T-cell (primary cell): ENCODE results near the gene BRD3. TPM values are rescaled to one million over a fixed set of nuclear protein-coding genes. Genes with fewer than 3 reads are reported as not detected.

ENCODE experiments used
- ATAC-seq, 4 experiments: fragments of 200-7000 bp in 3 of 4; fragments of 150-1000 bp in 1 of 4; cut with Tn5 transposase; replicated peaks in 1 of 4; 1 replicate in 3 of 4; 2 replicates in 1 of 4; pipeline ENCODE4 v1.10.0; 2021; ENCODE audit warnings: moderate library complexity in 3 of 4, mild to moderate bottlenecking in 2 of 4, moderate number of reproducible peaks in 1 of 4
- CTCF ChIA-PET, 2 donors: fragments of 300-600 bp; sonication (Branson Sonifier 250); formaldehyde crosslinking; loops; one replicate each; lab custom pipeline; 2022; ENCODE audit warnings: antibody characterized with exemption in 2 of 2; lab: Charles Lee
- POLR2A ChIA-PET, 2 donors: fragments of 300-600 bp; sonication (Branson Sonifier 250); formaldehyde crosslinking; loops; one replicate each; lab custom pipeline; 2022; ENCODE audit warnings: antibody characterized with exemption in 2 of 2; lab: Charles Lee
- DNase-seq, 35 experiments: peaks; one replicate each; pipeline versions ENCODE4 v3.0.0 to v3.0.0-alpha.2; 2013 to 2023
- H3K27ac ChIP-seq: one replicate; pipeline ENCODE4 v1.5.1; 2013; ENCODE audit warnings: low read length
- H3K27me3 ChIP-seq, 2 experiments: replicated peaks in 1 of 2; 1 replicate in 1 of 2; 2 replicates in 1 of 2; pipeline versions ENCODE4 v1.6.1 to v1.7.0; 2013; ENCODE audit warnings: low read length in 1 of 2, mixed read lengths in 1 of 2; ENCODE audit not compliant: control insufficient read depth in 2 of 2, insufficient read depth in 2 of 2; ENCODE audit errors: extremely low read depth in 1 of 2
- H3K36me3 ChIP-seq, 2 donors: 1 replicate in 1 of 2; 2 replicates in 1 of 2; pipeline versions ENCODE4 v1.6.1 to v1.7.0; 2013; ENCODE audit warnings: low read length in 1 of 2; ENCODE audit not compliant: control insufficient read depth in 2 of 2, insufficient read depth in 1 of 2; ENCODE audit errors: extremely low read depth in 1 of 2
- H3K4me1 ChIP-seq, 2 experiments: 1 replicate in 1 of 2; 2 replicates in 1 of 2; pipeline versions ENCODE4 v1.6.1 to v1.7.0; 2013; ENCODE audit warnings: low read length in 2 of 2, mixed read lengths in 1 of 2; ENCODE audit not compliant: insufficient read depth in 2 of 2, control insufficient read depth in 1 of 2; ENCODE audit errors: extremely low read depth in 1 of 2
- H3K4me3 ChIP-seq, 2 donors: 1 replicate in 1 of 2; 2 replicates in 1 of 2; pipeline versions ENCODE4 v1.5.1 to v1.7.0; 2013; ENCODE audit warnings: mild to moderate bottlenecking in 2 of 2, low read length in 1 of 2, moderate library complexity in 1 of 2; ENCODE audit not compliant: control insufficient read depth in 1 of 2; ENCODE audit errors: extremely low read depth in 1 of 2
- H3K9me3 ChIP-seq: 2 replicates; pipeline ENCODE4 v1.7.0; 2013
- H3K27ac Mint-ChIP-seq, 2 donors: one replicate each; pipeline ENCODE4 v1.8.0; 2020 to 2021; ENCODE audit warnings: mild to moderate bottlenecking in 2 of 2, mixed read lengths in 2 of 2
- H3K27me3 Mint-ChIP-seq, 2 donors: one replicate each; pipeline ENCODE4 v1.8.0; 2021 to 2022; ENCODE audit warnings: mixed read lengths in 2 of 2
- H3K36me3 Mint-ChIP-seq: one replicate; pipeline ENCODE4 v1.8.0; 2021; ENCODE audit warnings: mixed read lengths
- H3K4me1 Mint-ChIP-seq, 3 donors: one replicate each; pipeline ENCODE4 v1.8.0; 2020 to 2022; ENCODE audit warnings: mixed read lengths in 3 of 3, mild to moderate bottlenecking in 1 of 3
- H3K4me3 Mint-ChIP-seq, 3 donors: one replicate each; pipeline ENCODE4 v1.8.0; 2020 to 2022; ENCODE audit warnings: mild to moderate bottlenecking in 3 of 3, mixed read lengths in 3 of 3, moderate library complexity in 3 of 3
- H3K9me3 Mint-ChIP-seq, 3 donors: one replicate each; pipeline ENCODE4 v1.8.0; 2020 to 2022; ENCODE audit warnings: mixed read lengths in 3 of 3
- WGBS: methylation state at CpG from one replicate; pipeline ENCODE4 v1.1.5; 2013; ENCODE audit warnings: missing lambda C conversion rate; ENCODE audit not compliant: insufficient coverage; 5-methylcytosine and 5-hydroxymethylcytosine counted together
- total RNA-seq, 35 experiments: library from RNA in 6 of 35; stranded (reverse) in 6 of 35; fragments of 120-200 nt in 1 of 35; gene quantifications; one replicate each; pipeline versions ENCODE4 v1.2.1 to v1.2.4 and lab custom pipeline; 2013 to 2026

BRD3 gene
- total RNA-seq, 5 donors from 2014 or later (not counting 1 experiment from before 2014, with no cell fraction given) = 33.7 to 63.7 (median 58.2) TPM

DNA sequence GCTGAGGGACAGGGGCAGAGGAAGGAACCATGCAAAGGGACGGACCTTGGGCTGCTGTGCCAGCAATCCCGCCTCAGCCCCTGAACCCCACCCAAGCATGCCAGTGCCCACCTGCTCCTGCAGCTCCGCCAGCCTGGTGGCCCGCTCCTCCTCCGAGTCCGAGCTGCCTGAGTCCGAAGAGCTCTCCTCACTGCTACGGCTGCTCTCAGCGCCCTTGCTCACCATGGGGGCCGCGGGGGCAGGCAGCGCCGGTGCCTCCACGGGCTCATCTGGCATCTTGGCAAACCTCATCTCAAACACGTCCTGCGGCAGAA lies 26.2 kb downstream of the BRD3 start:
- Mint-ChIP-seq H3K36me3 (peaks cover 44% of the 10 kb centered on the region), H3K4me1 (no peaks in the 10 kb centered on the region), H3K27ac (no peak overlapping the region), H3K9me3 (peaks cover 5 to 14% (median 6%) of the 10 kb centered on the region in 3 donors), H3K27me3 (no peaks in the 10 kb centered on the region), H3K4me3 (no peak overlapping the region)
- H3K4me1 ChIP-seq = no peaks in the 10 kb centered on the region
- DNase-seq (no peak), ATAC-seq (no peak)
- CTCF ChIA-PET = no interaction called here
- no peak overlapping the region for H3K4me3 ChIP-seq
- no peaks in the 10 kb centered on the region for H3K27me3 ChIP-seq
- POLR2A ChIA-PET = no interaction called here
- H3K36me3 ChIP-seq = peaks cover 26 to 53% of the 10 kb centered on the region in 2 donors
- no peaks in the 10 kb centered on the region for H3K9me3 ChIP-seq
- H3K27ac ChIP-seq = no peak overlapping the region
- WGBS = 99% methylated on average over 16 of the region's 16 CpGs

DNA sequence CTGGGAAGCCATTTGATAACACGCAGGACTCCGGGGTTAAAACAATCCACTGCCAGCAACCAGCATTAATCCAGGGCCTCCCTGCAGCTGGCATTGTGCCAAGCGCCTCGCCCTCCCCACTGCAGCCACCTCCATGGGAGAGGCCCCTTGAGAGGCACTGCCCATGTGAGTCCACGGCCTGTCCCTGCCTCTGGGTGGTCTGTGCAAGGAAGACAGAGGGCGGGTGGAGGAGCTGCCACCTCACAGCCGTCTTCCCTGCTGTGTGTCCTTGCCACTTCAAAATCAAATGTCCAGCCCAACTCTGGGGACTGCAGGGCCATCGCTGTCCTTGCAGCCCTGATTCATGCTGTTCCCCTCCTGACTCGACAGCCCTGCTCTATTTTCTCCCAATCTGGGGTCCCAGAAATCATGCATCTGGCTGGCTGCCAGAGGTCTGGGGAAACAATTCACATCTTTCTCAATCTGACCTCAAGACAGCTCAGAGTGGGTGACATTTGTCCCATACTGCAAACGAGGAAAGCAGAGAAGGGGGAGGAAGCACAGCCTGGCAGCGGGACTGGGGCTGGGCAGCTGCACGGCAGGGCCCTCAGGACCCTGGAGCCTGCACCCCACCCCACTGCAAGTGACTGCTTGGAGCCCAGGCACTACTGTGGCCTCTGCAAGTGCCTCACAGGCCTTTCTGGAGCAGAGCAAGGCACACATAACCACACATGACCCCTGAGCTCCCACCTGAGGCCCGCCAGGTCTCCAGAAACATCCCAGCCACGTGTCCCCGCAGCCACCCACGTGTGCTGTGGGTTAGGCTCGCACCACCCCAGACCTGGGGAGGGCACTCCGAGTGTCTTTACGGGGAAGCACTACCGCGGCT lies 26.8 kb downstream of the BRD3 start:
- Mint-ChIP-seq H3K36me3 (peaks cover 50% of the 10 kb centered on the region), H3K27ac (no peak overlapping the region), H3K9me3 (peaks cover 5 to 14% (median 6%) of the 10 kb centered on the region in 3 donors), H3K4me1 (no peaks in the 10 kb centered on the region), H3K4me3 (no peak overlapping the region), H3K27me3 (no peaks in the 10 kb centered on the region)
- H3K9me3 ChIP-seq = no peaks in the 10 kb centered on the region
- WGBS = 89% methylated on average over 15 of the region's 21 CpGs
- H3K27ac ChIP-seq = no peak overlapping the region
- POLR2A ChIA-PET = no interaction called here
- peaks cover 27 to 55% of the 10 kb centered on the region in 2 donors for H3K36me3 ChIP-seq
- H3K4me1 ChIP-seq = no peaks in the 10 kb centered on the region
- ATAC-seq (no peak), DNase-seq (no peak)
- H3K4me3 ChIP-seq = no peak overlapping the region
- no peaks in the 10 kb centered on the region for H3K27me3 ChIP-seq
- CTCF ChIA-PET = no interaction called here

DNA sequence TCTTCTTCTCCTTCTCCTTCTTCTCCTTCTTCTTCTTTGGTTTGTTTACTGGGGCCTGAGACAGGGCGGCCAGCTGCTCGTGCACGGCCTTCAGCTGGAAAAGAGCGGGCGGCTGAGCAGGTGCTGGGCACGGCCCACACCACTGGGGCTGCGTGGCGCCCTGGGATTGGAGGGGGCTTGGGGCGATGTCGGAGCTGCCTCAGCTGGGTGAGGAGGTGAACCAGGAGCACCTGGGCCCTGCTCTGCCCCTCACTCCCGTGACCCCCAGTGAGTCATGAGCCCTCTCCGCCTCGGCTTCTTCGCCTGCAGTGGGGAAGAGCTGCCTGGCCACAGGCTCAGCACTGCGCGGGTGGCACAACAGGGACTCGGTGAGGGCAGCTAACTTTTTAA lies 27.7 kb downstream of the BRD3 start:
- Mint-ChIP-seq H3K36me3 (peaks cover 54% of the 10 kb centered on the region), H3K9me3 (peaks cover 5 to 14% (median 6%) of the 10 kb centered on the region in 3 donors), H3K27ac (no peak overlapping the region), H3K4me1 (no peaks in the 10 kb centered on the region), H3K4me3 (no peak overlapping the region), H3K27me3 (no peaks in the 10 kb centered on the region)
- H3K27me3 ChIP-seq = no peaks in the 10 kb centered on the region
- H3K4me1 ChIP-seq = no peaks in the 10 kb centered on the region
- no peak for DNase-seq
- H3K4me3 ChIP-seq = no peak overlapping the region
- H3K36me3 ChIP-seq = peaks cover 35 to 56% of the 10 kb centered on the region in 2 donors
- ATAC-seq = no peak
- no peak overlapping the region for H3K27ac ChIP-seq
- ChIA-PET POLR2A (no interaction called here), CTCF (no interaction called here)
- 98% methylated on average over 17 of the region's 17 CpGs for WGBS
- no peaks in the 10 kb centered on the region for H3K9me3 ChIP-seq

DNA sequence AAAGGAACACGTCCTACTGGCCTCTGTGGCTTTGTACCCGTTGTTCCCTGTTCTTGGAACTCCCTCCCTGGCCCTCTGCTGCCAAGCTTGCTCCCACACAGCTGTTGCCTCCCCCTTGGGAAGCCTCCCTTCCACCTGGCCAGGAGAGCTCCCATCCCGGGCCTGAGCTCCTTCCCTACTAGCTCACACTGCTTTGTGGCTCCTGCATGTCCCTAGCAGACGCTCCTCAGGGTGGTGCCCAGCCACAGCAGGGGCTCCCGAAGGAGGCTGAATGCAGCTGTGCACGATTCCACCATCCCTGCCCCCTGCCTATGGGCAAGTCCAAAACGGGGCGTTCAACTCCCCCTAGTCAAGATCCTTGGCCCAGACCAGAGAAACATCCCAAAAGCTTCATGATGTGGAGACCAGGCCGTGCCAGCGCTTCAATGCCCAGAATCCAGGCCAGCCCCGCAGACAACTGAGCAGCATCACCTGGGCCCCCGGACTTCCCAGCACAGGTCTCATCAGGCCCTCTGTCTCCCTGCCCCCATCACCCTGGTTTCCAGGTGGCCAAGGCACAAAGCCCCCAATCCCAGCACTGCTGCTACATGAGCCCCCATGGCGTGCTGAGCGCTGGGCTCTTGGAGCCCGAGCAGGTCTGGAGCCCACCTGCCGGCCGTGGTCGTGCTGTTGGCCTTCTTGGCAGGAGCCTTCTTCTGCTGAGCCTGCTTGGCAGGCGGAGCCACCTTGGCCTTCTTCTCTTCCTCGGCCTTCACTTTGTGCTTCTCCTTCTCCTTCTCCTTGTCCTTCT lies 28.2 kb downstream of the BRD3 start:
- Histone ChIP-seq H3K4me3 (no peak overlapping the region), H3K27ac (no peak overlapping the region), H3K36me3 (peaks cover 39 to 56% of the 10 kb centered on the region in 2 donors), H3K27me3 (no peaks in the 10 kb centered on the region), H3K9me3 (no peaks in the 10 kb centered on the region), H3K4me1 (no peaks in the 10 kb centered on the region)
- H3K4me3 Mint-ChIP-seq = no peak overlapping the region
- ATAC-seq (no peak), DNase-seq (no peak)
- WGBS = 98% methylated on average over 18 of the region's 20 CpGs
- ChIA-PET CTCF (no interaction called here), POLR2A (no interaction called here)
- no peaks in the 10 kb centered on the region for H3K4me1 Mint-ChIP-seq
- H3K27me3 Mint-ChIP-seq = no peaks in the 10 kb centered on the region
- peaks cover 5 to 14% (median 6%) of the 10 kb centered on the region in 3 donors for H3K9me3 Mint-ChIP-seq
- H3K36me3 Mint-ChIP-seq = peaks cover 57% of the 10 kb centered on the region
- no peak overlapping the region for H3K27ac Mint-ChIP-seq

DNA sequence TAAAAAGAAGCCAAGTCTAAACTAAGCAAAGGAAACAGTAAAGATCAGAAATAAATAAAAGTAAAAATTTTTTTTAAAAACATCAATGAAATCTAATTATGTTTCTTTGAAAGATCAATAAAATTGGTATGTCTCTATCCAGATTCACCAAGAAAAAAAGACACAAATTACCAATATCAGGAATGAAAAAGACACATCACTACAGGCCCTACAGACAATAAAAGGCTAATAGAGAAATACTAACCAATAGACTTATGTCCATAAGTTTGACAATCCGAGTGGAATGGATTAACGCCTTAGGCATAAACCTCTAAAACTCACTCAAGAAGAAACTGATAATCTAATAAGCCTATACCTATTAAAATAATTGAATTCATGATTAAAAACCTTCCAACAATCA lies 30.2 kb downstream of the BRD3 start:
- Histone ChIP-seq H3K4me1 (no peaks in the 10 kb centered on the region), H3K4me3 (no peak overlapping the region), H3K9me3 (no peaks in the 10 kb centered on the region), H3K27me3 (no peaks in the 10 kb centered on the region), H3K27ac (no peak overlapping the region), H3K36me3 (peaks cover 37 to 58% of the 10 kb centered on the region in 2 donors)
- ATAC-seq = no peak
- Mint-ChIP-seq H3K36me3 (peaks cover 69% of the 10 kb centered on the region), H3K4me1 (no peaks in the 10 kb centered on the region), H3K27me3 (no peaks in the 10 kb centered on the region), H3K9me3 (peaks cover 5 to 14% (median 6%) of the 10 kb centered on the region in 3 donors), H3K27ac (no peak overlapping the region), H3K4me3 (no peak overlapping the region)
- ChIA-PET CTCF (no interaction called here), POLR2A (no interaction called here)
- DNase-seq = no peak
- WGBS = no CpG with 5 or more reads among the region's 2 CpGs

DNA sequence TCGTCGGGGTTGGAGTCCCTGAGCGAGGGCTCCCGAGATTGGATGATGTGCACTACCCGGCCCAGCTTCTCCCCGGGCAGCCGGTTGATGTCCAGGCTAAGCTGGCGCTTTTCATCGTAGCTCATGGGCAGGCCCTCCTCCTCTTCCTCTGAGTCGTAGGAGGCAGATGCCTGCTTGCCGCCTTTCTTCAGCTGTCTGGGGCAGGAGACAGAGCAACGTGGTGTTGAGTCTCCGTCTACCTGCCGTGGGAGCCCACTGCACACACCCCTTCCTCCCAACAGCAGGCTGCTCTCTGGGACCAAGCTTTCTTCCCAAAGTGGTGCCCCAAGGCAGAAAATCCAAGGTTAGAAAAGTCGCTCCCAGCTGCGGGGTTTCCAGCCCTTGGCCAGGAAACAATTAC lies 31.7 kb downstream of the BRD3 start:
- peaks cover 40 to 54% of the 10 kb centered on the region in 2 donors for H3K36me3 ChIP-seq
- 98% methylated on average over 10 of the region's 16 CpGs for WGBS
- ChIA-PET CTCF (no interaction called here), POLR2A (no interaction called here)
- no peaks in the 10 kb centered on the region for H3K27me3 Mint-ChIP-seq
- DNase-seq = no peak
- H3K36me3 Mint-ChIP-seq = peaks cover 65% of the 10 kb centered on the region
- H3K27me3 ChIP-seq = no peaks in the 10 kb centered on the region
- no peaks in the 10 kb centered on the region for H3K4me1 ChIP-seq
- no peak overlapping the region for H3K27ac Mint-ChIP-seq
- no peak for ATAC-seq
- H3K9me3 Mint-ChIP-seq = peaks cover 5 to 14% (median 6%) of the 10 kb centered on the region in 3 donors
- no peak overlapping the region for H3K4me3 ChIP-seq
- H3K9me3 ChIP-seq = no peaks in the 10 kb centered on the region
- H3K4me1 Mint-ChIP-seq = no peaks in the 10 kb centered on the region
- no peak overlapping the region for H3K27ac ChIP-seq
- H3K4me3 Mint-ChIP-seq = no peak overlapping the region
